Neural cell (in vitro differentiated cells): Measurements from ENCODE around the gene LRRC36.

Experiments used
- CTCF ChIP-seq: fragments of 450-650 bp; IDR thresholded peaks from 2 replicates; pipeline ENCODE4 v1.5.1; 2014; ENCODE audit warnings: antibody characterized with exemption, mild to moderate bottlenecking, moderate library complexity; ENCODE audit not compliant: poor library complexity, severe bottlenecking
- EP300 ChIP-seq: fragments of 450-650 bp; conservative IDR thresholded peaks from 2 replicates; pipeline ENCODE4 v1.6.1; 2014; ENCODE audit warnings: antibody characterized with exemption, mild to moderate bottlenecking, moderate library complexity; ENCODE audit not compliant: poor library complexity, severe bottlenecking
- EZH2 ChIP-seq: fragments of 200-600, 300-800 bp; shearing (Covaris generic), sonication (generic); IDR thresholded peaks from 2 replicates; pipeline ENCODE4 v1.6.1; 2014; ENCODE audit warnings: antibody characterized with exemption, low read length, borderline replicate concordance, mild to moderate bottlenecking; ENCODE audit not compliant: insufficient read depth, poor library complexity, severe bottlenecking
- MXI1 ChIP-seq: fragments of 450-650 bp; conservative IDR thresholded peaks from 2 replicates; pipeline ENCODE4 v1.6.1; 2014; ENCODE audit warnings: antibody characterized with exemption, mild to moderate bottlenecking; ENCODE audit not compliant: poor library complexity, severe bottlenecking
- POLR2AphosphoS5 ChIP-seq: IDR thresholded peaks from 2 replicates; pipeline ENCODE4 v1.6.1; 2012
- RAD21 ChIP-seq: fragments of 450-650 bp; conservative IDR thresholded peaks from 2 replicates; pipeline ENCODE4 v1.6.1; 2014; ENCODE audit warnings: antibody characterized with exemption, mild to moderate bottlenecking, moderate library complexity
- REST ChIP-seq: IDR thresholded peaks from 2 replicates; pipeline ENCODE4 v1.6.1; 2012; ENCODE audit warnings: borderline replicate concordance
- SMC3 ChIP-seq: fragments of 450-650 bp; conservative IDR thresholded peaks from 2 replicates; pipeline ENCODE4 v1.6.1; 2014; ENCODE audit warnings: antibody characterized with exemption, mild to moderate bottlenecking, moderate library complexity; ENCODE audit not compliant: poor library complexity

GRCh38 chr16:67430504-67430976 is 103.9 kb downstream of the LRRC36 start:
- TF ChIP-seq CTCF (no peak), POLR2AphosphoS5 (no peak), MXI1 (peak; percentile 83), RAD21 (no peak), EZH2 (peak; percentile 69), REST (no peak), SMC3 (no peak), EP300 (no peak)
